B cell (primary cell): ENCODE measurements around the gene DDX17.

Experiments
- CTCF ChIP-seq: fragments of 200-600 bp; IDR thresholded peaks from one replicate; pipeline ENCODE4 v1.8.0; 2022; ENCODE audit warnings: antibody characterized with exemption, mild to moderate bottlenecking
- EZH2 ChIP-seq: IDR thresholded peaks from 2 replicates; pipeline ENCODE4 v1.6.1; 2012; ENCODE audit warnings: borderline replicate concordance, low read depth, mild to moderate bottlenecking, moderate library complexity, low read length; ENCODE audit not compliant: insufficient read depth, poor library complexity, severe bottlenecking

DNA sequence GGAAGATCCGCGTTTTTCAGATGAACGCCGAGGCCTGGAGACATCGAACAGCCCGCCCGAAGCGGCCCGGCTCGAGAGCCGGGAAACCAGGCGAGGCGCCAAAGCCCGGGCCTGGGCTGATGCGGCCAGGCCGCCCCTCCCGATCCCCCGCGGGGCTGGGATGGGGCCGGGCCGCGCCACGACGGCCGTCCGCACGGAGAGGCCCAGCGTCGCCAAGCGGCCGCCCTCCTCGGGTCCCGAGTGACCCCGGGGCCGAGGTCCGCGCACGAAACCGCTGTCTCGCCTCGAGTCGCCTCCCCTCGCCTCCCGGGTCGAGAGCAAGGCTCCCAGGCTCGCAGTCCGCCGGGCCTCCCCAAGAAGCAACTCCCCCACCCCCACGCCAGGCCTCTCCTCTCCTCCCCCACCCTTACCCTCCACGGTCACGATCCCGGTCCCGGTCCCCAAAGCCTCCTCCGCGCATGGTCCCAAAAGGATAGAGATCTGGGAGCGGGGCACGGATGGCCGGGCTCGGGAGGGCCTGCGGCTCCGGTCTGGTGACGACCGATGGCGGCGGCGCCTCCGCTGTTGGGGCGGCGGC is 482 bp downstream of the DDX17 start:
- TF ChIP-seq CTCF (no peak), EZH2 (no peak)
